Testis (tissue), 2 donors: ENCODE measurements around the gene DNASE1.

Experiments
- POLR2A ChIP-seq: fragments of 450-650 bp; IDR thresholded peaks from one replicate; pipeline ENCODE4 v1.6.1; 2017; ENCODE audit warnings: antibody characterized with exemption, mild to moderate bottlenecking, moderate library complexity
- TF ChIP-seq, protein P1 (sequence below), 3 experiments: fragments of 450-650 bp in 2 of 3; fragments of 200-600 bp in 1 of 3; sonication (generic) in 1 of 3; IDR thresholded peaks; one replicate each; pipeline ENCODE4 v1.5.1; 2016 to 2019; ENCODE audit warnings: antibody characterized with exemption in 3 of 3, mild to moderate bottlenecking in 2 of 3, moderate library complexity in 1 of 3

DNA sequence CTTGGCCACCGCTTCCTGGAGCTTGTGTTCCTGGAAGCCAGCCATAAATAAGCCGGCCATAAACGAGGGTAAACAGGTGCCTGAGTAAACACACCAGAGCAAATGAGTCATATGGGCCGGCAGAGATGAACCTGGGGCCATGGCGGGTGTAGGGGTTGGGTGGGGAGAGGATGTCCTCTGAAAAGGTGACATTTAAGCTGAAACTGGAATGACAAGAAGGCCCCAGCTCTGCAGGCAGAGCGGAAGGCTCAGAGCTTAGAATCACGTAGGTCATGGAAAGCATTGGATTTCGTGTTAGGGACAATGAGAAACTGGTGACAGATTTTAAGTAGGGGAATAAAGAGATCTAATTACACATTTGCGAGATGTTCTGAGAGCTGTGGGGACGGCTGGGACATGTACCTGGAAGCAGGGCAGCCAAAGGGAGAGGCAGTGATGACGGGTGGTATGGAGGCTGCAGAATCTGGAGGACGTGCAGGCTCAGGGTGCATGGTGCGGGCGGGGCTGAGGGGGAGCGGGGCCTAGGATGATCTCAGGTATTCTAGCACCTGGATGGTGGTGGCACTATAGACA, 8.1 kb upstream of the DNASE1 start:
- TF ChIP-seq, protein P1, sequence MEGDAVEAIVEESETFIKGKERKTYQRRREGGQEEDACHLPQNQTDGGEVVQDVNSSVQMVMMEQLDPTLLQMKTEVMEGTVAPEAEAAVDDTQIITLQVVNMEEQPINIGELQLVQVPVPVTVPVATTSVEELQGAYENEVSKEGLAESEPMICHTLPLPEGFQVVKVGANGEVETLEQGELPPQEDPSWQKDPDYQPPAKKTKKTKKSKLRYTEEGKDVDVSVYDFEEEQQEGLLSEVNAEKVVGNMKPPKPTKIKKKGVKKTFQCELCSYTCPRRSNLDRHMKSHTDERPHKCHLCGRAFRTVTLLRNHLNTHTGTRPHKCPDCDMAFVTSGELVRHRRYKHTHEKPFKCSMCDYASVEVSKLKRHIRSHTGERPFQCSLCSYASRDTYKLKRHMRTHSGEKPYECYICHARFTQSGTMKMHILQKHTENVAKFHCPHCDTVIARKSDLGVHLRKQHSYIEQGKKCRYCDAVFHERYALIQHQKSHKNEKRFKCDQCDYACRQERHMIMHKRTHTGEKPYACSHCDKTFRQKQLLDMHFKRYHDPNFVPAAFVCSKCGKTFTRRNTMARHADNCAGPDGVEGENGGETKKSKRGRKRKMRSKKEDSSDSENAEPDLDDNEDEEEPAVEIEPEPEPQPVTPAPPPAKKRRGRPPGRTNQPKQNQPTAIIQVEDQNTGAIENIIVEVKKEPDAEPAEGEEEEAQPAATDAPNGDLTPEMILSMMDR (IDR thresholded peaks at IDR 0.05) = no peak
- TF ChIP-seq POLR2A = no peak
